DMS153 treated with DMSO at 0.1 percent for 48 hours (cell line): ENCODE data around the gene HSF5.

Experiments used
- DNase-seq: peaks from one replicate; lab custom pipeline; 2025; ENCODE audit not compliant: unreplicated experiment; lab: John Stamatoyannopoulos, UW

HSF5 gene, protein sequence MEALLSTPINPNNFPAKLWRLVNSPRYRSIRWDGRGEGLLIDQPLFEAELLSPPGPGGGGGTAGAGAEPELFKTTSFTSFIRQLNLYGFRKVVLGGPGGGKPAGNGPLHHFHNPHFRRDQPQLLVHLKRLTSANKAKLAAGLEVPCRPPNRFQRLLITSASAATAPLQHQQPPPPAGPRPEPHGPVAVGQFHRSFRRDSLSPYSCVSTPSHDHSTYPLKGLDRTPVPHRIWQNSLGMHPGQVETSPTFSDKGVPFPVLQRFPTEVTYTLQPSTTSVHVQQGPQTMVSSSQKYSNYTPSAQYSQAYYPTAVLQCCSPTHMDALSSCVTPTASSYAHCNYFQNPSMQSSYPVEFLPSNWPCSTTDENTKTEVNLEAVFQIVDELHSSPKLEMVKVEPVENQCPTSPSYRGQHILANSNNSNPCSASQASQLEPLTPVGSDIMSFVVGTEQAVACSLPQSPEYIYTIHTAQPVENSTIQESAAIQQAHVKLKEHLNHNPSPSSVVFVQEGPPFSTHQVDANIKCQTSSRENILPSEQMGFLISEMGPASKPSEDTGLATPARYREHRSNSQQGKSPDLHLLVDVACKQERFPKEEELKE

DNA sequence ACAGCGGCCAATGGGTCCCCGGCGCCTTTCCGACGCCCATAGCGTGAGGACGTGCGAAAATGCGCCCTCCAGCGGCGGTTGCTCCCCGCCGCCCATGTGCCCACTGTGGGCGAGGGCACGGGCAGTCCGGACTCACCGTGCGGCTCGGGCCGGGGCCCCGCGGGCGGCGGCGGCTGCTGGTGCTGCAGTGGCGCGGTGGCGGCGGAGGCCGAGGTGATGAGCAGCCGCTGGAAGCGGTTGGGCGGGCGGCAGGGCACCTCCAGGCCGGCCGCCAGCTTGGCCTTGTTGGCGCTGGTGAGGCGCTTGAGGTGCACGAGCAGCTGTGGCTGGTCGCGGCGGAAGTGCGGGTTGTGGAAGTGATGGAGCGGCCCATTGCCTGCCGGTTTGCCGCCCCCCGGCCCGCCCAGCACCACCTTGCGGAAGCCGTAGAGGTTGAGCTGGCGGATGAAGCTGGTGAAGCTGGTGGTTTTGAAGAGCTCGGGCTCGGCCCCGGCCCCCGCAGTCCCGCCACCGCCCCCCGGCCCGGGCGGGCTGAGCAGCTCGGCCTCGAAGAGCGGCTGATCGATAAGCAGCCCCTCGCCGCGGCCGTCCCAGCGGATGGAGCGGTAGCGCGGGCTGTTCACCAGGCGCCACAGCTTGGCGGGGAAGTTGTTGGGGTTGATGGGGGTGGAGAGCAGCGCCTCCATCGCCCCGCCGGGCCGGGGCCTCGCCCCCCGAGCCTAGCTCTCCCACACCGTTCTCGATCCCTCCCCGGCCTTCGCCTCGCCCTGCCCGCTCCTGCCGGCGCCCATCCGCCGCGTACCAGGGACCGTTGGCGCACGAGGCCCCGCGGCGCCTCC lies at the start of gene HSF5:
Gene HSF5 (minus strand): TSS at position 820 of the 839 bp plus-strand sequence. CDS start 134 bp downstream, at position 686.
- no peak for DNase-seq

- DNase-seq, result no peak
Observed at GRCh38 chr17:58537266-58537665, 49.1 kb upstream of the HSF5 start.

GRCh38 chr17:58536542-58536941 lies 48.3 kb upstream of the HSF5 start:
- no peak for DNase-seq

DNA sequence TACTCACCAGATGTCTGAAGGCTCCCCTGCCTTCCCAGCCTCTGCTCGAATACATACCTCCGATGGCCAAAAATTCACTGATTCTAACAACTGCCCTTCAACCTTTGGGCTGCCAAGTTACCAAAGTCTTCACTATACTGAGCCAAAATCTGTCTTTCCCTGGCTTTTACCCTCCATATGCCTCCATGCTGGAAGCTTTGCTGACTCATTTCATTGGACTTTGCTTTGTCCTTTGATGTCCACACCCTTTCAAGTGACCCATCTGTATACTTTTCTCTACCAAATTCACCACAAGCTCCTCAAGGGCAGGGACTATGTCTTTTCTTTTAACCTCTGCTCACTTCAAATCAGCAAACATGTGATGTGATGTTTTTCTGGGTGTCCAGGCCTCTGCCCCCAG lies 47.2 kb upstream of the HSF5 start:
- DNase-seq, result no peak

DNA sequence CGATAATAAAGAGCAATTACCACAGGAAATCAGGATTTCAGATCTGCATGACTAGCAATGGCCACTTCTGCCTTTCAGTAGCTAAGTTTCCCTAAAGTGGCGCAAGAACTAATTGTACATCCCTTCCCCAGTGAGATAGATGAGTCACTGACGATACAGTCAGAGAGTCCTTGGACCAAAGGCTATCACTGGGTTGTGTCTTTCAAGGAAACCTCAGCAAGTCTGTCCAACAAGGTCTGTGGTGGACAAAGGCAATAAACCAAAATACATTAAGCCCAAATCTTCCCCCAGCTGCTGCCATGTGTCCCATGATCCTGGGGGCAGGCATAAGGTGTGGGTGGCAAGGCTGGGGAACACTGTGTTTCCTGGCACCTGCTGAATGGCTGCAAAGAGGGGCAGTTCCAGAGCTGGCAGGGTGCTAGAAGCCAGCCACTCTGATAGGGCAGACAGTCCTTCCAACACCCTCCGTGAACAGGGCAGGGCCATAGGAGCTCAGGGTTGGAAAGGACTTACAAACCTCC lies 46.8 kb upstream of the HSF5 start:
- no peak for DNase-seq

GRCh38 chr17:58534331-58534730 lies 46.1 kb upstream of the HSF5 start:
- no peak for DNase-seq

DNA sequence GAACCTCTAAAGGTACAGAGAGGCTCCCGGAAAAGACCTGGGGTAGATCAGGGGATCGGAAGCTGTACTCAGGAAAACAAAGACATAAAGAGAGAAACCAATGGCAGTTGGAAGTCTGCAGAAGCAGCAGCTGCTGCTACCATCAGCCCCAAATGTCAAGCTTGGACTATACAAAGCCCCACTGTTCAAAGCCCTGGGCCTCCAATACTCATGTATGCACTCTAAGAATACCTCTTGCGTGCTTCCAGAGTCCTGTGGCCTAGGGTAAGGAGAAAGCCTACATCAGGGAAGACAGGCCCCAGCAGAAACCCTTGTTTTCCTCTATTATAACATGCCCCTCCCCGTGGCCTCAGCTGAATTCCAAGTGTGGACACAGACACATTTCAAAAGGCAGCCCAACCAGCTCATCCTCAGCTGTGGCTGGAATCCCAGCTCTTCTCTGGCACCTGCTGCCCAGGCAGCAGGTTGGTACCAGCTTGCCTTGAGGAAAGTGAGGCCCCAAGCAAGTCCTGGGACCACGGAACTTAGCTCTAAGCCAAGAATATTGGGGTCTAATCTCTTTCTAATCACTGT lies 45.5 kb upstream of the HSF5 start:
- no peak for DNase-seq

- DNase-seq, result no peak
Observed at GRCh38 chr17:58532555-58532951, 44.3 kb upstream of the HSF5 start.

GRCh38 chr17:58531661-58532554 lies 43.7 kb upstream of the HSF5 start:
- DNase-seq, result no peak

- no peak for DNase-seq
Observed at GRCh38 chr17:58531122-58531521, 42.9 kb upstream of the HSF5 start.

DNA sequence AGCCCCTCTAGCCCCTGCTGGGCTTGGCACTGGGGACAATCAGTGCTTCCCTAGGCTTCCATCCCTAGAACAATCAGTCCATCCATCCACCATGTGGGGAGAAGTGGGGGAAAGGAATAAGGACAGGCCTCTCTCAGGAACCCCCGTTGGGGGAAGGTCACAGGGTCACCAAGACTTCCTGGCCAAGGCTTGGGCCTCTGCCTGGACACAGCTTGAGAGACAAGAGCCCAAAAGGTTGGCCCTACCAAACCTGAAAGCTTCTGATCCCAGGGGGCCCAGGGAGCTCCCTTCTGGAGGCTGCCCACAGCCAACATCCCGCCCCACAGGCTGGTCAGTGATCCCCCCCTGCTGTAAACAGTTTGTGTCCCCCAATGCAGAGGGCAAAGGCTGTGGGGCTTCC lies 42.4 kb upstream of the HSF5 start:
- no peak for DNase-seq

GRCh38 chr17:58529275-58529674 lies 41.1 kb upstream of the HSF5 start:
- DNase-seq, result no peak

- DNase-seq, result no peak
Observed at GRCh38 chr17:58528443-58528842, 40.2 kb upstream of the HSF5 start.

DNA sequence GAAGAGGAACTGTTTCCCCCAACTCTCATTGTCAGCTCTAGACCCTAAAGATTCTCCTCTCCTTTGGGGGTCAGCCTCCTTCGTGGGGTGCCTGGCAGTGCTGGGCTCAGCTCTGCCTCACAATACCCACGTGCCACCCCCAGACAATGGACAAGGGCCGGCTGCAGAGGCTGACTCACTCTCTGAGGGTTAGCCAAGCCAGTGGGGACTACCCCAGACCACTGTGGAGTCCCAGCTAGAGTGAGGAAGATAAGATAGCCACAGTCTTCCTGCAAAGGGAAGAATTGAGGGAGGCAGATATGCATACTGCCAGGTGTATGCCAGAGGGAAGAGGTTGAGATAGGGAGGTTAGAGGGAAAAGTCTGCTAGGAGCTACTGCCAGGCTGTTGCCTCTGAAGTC lies 39.7 kb upstream of the HSF5 start:
- DNase-seq, result no peak

DNA sequence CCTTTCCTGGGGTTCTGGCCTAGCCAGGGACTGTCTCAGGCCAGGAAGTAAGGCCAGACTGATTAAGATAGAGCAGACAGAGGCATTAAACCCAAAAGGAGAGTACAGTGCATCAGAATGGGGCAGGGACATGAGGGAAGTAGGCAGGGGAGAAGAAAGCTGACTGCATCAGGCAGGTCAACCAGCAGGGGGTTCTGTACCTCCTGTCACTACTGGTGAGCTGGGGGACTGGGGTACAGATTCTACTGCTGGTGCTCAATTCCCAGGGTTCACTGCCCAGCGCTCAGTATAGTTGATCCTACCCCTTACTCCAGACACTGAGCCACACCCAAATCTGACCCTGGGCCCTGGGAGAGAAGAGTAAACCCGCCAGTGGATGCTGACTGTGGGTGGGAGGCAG lies 39.1 kb upstream of the HSF5 start:
- no peak for DNase-seq

DNA sequence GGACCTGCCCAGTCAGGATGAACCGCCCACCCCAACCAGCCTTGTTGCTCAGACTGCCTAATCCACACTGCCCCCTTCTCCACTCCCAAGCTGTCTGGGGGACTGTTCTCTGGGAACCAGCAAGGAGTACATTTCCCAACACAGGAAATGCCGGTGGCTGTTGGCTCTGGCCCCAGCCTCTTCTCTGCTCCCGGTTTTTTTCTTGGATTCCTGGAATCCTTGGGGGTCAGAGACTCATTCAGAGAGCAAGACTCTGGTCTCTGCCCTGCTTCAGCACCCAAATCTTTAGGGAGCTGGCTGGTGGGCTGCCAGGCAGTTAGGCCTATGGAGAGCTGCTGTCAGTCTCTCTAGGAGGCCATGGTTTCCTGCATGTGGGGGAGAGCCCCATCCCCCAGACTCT lies 37.0 kb upstream of the HSF5 start:
- no peak for DNase-seq

DNA sequence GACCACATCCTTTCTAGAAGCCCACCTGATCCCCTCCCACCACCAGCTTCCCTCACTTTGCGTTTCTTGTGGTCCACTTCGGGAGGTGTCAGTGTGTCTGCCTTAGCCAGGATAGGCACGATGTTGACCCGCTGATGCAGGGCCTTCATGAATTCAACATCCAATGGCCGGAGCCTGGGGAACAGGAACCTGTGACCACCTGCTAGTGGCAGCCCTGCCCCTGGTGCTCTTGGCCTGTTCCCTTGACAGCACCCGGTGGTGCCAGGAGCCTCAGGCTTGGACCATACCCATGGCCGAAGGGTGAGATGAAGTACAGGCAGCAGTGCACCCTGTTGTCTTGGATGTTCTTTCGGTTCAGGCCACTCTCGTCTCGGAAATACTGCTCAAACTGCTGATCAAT lies 33.5 kb upstream of the HSF5 start:
- no peak for DNase-seq

- no peak for DNase-seq
Observed at GRCh38 chr17:58520843-58521430, 32.7 kb upstream of the HSF5 start.

GRCh38 chr17:58517928-58518609 lies 29.9 kb upstream of the HSF5 start:
- peak; percentile 99 for DNase-seq
